ENCODE results near the gene EXOC3L4. TPM values are rescaled to one million over a fixed set of nuclear protein-coding genes. Genes with fewer than 3 reads are reported as not detected.

The EXOC3L4 gene
- total RNA-seq, 2 experiments from 2014 or later = not detected

DNA sequence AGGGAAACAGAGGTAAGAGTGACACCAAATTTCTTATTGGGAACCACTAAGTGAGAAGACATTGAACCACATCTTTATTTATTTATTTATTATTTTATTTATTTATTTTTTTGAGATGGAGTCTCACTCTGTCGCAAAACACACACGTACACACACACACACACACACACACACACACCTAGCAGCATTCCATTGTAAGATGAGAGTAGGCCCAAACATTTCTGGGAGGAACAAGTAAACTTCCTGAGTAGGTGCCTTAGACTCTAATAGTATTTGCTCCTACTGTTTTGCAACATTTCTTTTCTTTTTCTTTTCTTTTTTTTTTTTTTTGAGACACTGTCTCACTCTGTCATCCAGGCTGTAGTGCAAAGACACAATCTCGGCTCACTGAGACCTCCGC, 30.1 kb upstream of the EXOC3L4 start:
- H3K9me3 ChIP-seq (ENCODE audit: low read length) = no peaks in the 10 kb centered on the region
- ChIA-PET CTCF (ENCODE audit: unreplicated experiment) (no interaction called here), POLR2A (no interaction called here)
- no peak overlapping the region for H3K27ac ChIP-seq (ENCODE audit: low read depth, low read length, poor library complexity, severe bottlenecking)
- intact Hi-C loops (cut with micrococcal nuclease; ENCODE audit: unreplicated experiment) = no loop called here
- DNase-seq (ENCODE audit: low spot score) = no peak
- no peaks in the 10 kb centered on the region for H3K9me2 ChIP-seq (ENCODE audit: insufficient read depth, low read length)
- no peak for TF ChIP-seq EZH2phosphoT487 (IDR thresholded peaks at IDR 0.05; ENCODE audit: borderline replicate concordance, low read depth, low read length)
- no peaks in the 10 kb centered on the region for H3K79me2 ChIP-seq (ENCODE audit: insufficient read depth, low read depth, low read length)
- no peaks in the 10 kb centered on the region for H4K20me1 ChIP-seq (ENCODE audit: insufficient read depth, low read length)
- no peak overlapping the region for H2AFZ ChIP-seq (ENCODE audit: low read length)
- H3K4me1 ChIP-seq (ENCODE audit: insufficient read depth, low read length, poor library complexity, severe bottlenecking) = no peaks in the 10 kb centered on the region
- H3K36me3 ChIP-seq (ENCODE audit: insufficient read depth, low read length) = no peaks in the 10 kb centered on the region
- no TSS peak for BruUV-seq (replicated peaks)
- H3K4me3 ChIP-seq (ENCODE audit: low read depth, low read length, poor library complexity, severe bottlenecking) = no peak overlapping the region
- H3K4me2 ChIP-seq (ENCODE audit: low read length) = no peak overlapping the region

GRCh38 chr14:103064978-103065377, 29.5 kb upstream of the EXOC3L4 start:
- ChIA-PET CTCF (ENCODE audit: unreplicated experiment) (no interaction called here), POLR2A (no interaction called here)
- H3K9me2 ChIP-seq (ENCODE audit: insufficient read depth, low read length) = no peaks in the 10 kb centered on the region
- no peak for DNase-seq (ENCODE audit: low spot score)
- no peak overlapping the region for H3K4me3 ChIP-seq (ENCODE audit: low read depth, low read length, poor library complexity, severe bottlenecking)
- no peak for TF ChIP-seq CTCF (conservative IDR thresholded peaks at IDR 0.05; ENCODE audit: low read length)
- no peak for TF ChIP-seq EZH2phosphoT487 (IDR thresholded peaks at IDR 0.05; ENCODE audit: borderline replicate concordance, low read depth, low read length)
- H3K9me3 ChIP-seq (ENCODE audit: low read length) = no peaks in the 10 kb centered on the region
- intact Hi-C loops (cut with micrococcal nuclease; ENCODE audit: unreplicated experiment) = no loop called here
- no peaks in the 10 kb centered on the region for H3K79me2 ChIP-seq (ENCODE audit: insufficient read depth, low read depth, low read length)
- H3K36me3 ChIP-seq (ENCODE audit: insufficient read depth, low read length) = no peaks in the 10 kb centered on the region
- no peaks in the 10 kb centered on the region for H4K20me1 ChIP-seq (ENCODE audit: insufficient read depth, low read length)
- BruUV-seq (replicated peaks) = no TSS peak
- H3K4me1 ChIP-seq (ENCODE audit: insufficient read depth, low read length, poor library complexity, severe bottlenecking) = no peaks in the 10 kb centered on the region
- no peak overlapping the region for H3K27ac ChIP-seq (ENCODE audit: low read depth, low read length, poor library complexity, severe bottlenecking)
- H2AFZ ChIP-seq (ENCODE audit: low read length) = no peak overlapping the region
- no peak overlapping the region for H3K4me2 ChIP-seq (ENCODE audit: low read length)

- Histone ChIP-seq H3K36me3 (ENCODE audit: insufficient read depth, low read length) (no peaks in the 10 kb centered on the region), H2AFZ (ENCODE audit: low read length) (no peak overlapping the region), H3K9me3 (ENCODE audit: low read length) (no peaks in the 10 kb centered on the region), H4K20me1 (ENCODE audit: insufficient read depth, low read length) (no peaks in the 10 kb centered on the region), H3K27ac (ENCODE audit: low read depth, low read length, poor library complexity, severe bottlenecking) (no peak overlapping the region), H3K4me3 (ENCODE audit: low read depth, low read length, poor library complexity, severe bottlenecking) (no peak overlapping the region), H3K9me2 (ENCODE audit: insufficient read depth, low read length) (no peaks in the 10 kb centered on the region), H3K4me2 (ENCODE audit: low read length) (no peak overlapping the region), H3K4me1 (ENCODE audit: insufficient read depth, low read length, poor library complexity, severe bottlenecking) (no peaks in the 10 kb centered on the region), H3K79me2 (ENCODE audit: insufficient read depth, low read depth, low read length) (no peaks in the 10 kb centered on the region)
- ChIA-PET POLR2A (no interaction called here), CTCF (ENCODE audit: unreplicated experiment) (no interaction called here)
- no TSS peak for BruUV-seq (replicated peaks)
- intact Hi-C loops (cut with micrococcal nuclease; ENCODE audit: unreplicated experiment) = no loop called here
- TF ChIP-seq CTCF (conservative IDR thresholded peaks at IDR 0.05; ENCODE audit: low read length) = no peak
- no peak for DNase-seq (ENCODE audit: low spot score)
Measured at GRCh38 chr14:103065861-103066260, 28.7 kb upstream of the EXOC3L4 start.

Data from OCI-LY7 (cell line).